Measurements from ENCODE around the gene OMA1.

GRCh38 chr1:58465176-58465575 is 81.3 kb downstream of the OMA1 start:
- TF ChIP-seq CTCF (conservative IDR thresholded peaks at IDR 0.05; ENCODE audit: low read length), result no peak
- TF ChIP-seq EZH2phosphoT487 (IDR thresholded peaks at IDR 0.05; ENCODE audit: borderline replicate concordance), result no peak
